Nephron (organoid): ENCODE measurements around the gene CAMKV.

Experiments used
- H3K27ac Mint-ChIP-seq, 3 experiments: 2 replicates each; pipeline ENCODE4 v1.8.0; 2020; ENCODE audit warnings: mixed read lengths in 3 of 3, mild to moderate bottlenecking in 2 of 3, moderate library complexity in 1 of 3
- H3K27me3 Mint-ChIP-seq: 2 replicates; pipeline ENCODE4 v1.8.0; 2021; ENCODE audit warnings: low read depth, mild to moderate bottlenecking, moderate library complexity, mixed read lengths
- H3K36me3 Mint-ChIP-seq: 2 replicates; pipeline ENCODE4 v1.8.0; 2020; ENCODE audit warnings: low read depth, mixed read lengths
- H3K4me1 Mint-ChIP-seq: 2 replicates; pipeline ENCODE4 v1.8.0; 2020; ENCODE audit warnings: mixed read lengths
- H3K4me3 Mint-ChIP-seq, 3 experiments: 2 replicates each; pipeline ENCODE4 v1.8.0; 2020; ENCODE audit warnings: mild to moderate bottlenecking in 3 of 3, mixed read lengths in 3 of 3, moderate library complexity in 2 of 3
- H3K9me3 Mint-ChIP-seq: 2 replicates; pipeline ENCODE4 v1.8.0; 2020; ENCODE audit warnings: mixed read lengths
- TF ChIP-seq, protein P1 (sequence below), 3 experiments: fragments of 200-600 bp; sonication (generic); IDR thresholded peaks; one replicate each; pipeline ENCODE4 v1.5.0; 2021; ENCODE audit warnings: antibody characterized with exemption in 3 of 3; ENCODE audit not compliant: unreplicated experiment in 3 of 3

The CAMKV gene

GRCh38 chr3:49813497-49814174, 56.1 kb downstream of the CAMKV start, which contains the start of gene UBA7:
TSS of gene UBA7 (minus strand) at chr3:49813953. CDS start at chr3:49813787, 166 bp downstream.
- H3K4me3 Mint-ChIP-seq, result peak within 1 kb of the TSS; percentile 66 to 87 (median 87)
- H3K4me1 Mint-ChIP-seq, result peaks cover 11% of the 10 kb centered on the region
- TF ChIP-seq, protein P1, sequence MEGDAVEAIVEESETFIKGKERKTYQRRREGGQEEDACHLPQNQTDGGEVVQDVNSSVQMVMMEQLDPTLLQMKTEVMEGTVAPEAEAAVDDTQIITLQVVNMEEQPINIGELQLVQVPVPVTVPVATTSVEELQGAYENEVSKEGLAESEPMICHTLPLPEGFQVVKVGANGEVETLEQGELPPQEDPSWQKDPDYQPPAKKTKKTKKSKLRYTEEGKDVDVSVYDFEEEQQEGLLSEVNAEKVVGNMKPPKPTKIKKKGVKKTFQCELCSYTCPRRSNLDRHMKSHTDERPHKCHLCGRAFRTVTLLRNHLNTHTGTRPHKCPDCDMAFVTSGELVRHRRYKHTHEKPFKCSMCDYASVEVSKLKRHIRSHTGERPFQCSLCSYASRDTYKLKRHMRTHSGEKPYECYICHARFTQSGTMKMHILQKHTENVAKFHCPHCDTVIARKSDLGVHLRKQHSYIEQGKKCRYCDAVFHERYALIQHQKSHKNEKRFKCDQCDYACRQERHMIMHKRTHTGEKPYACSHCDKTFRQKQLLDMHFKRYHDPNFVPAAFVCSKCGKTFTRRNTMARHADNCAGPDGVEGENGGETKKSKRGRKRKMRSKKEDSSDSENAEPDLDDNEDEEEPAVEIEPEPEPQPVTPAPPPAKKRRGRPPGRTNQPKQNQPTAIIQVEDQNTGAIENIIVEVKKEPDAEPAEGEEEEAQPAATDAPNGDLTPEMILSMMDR (IDR thresholded peaks at IDR 0.05; ENCODE audit: unreplicated experiment in 3 of 3), result no peak
- H3K9me3 Mint-ChIP-seq, result no peaks in the 10 kb centered on the region
- no peaks in the 10 kb centered on the region for H3K27me3 Mint-ChIP-seq
- H3K36me3 Mint-ChIP-seq, result no peaks in the 10 kb centered on the region
- H3K27ac Mint-ChIP-seq, result peak within 1 kb of the TSS; percentile 97 to 99 (median 99)

- H3K36me3 Mint-ChIP-seq, result no peaks in the 10 kb centered on the region
- H3K27me3 Mint-ChIP-seq, result no peaks in the 10 kb centered on the region
- no peaks in the 10 kb centered on the region for H3K9me3 Mint-ChIP-seq
- peak overlapping the region; percentile 97 to 99 (median 99) for H3K27ac Mint-ChIP-seq
- H3K4me1 Mint-ChIP-seq, result peaks cover 17% of the 10 kb centered on the region
- peak overlapping the region; percentile 66 to 87 (median 87) for H3K4me3 Mint-ChIP-seq
- TF ChIP-seq, protein P1 (IDR thresholded peaks at IDR 0.05; ENCODE audit: unreplicated experiment in 3 of 3), result no peak
These were observed 56.7 kb downstream of the CAMKV start for GRCh38 chr3:49812916-49813496.
